ENCODE measurements around the gene CASZ1. TPM values are rescaled to one million over a fixed set of nuclear protein-coding genes. Genes with fewer than 3 reads are reported as not detected.

CASZ1 gene
- total RNA-seq, 4 donors from 2014 or later = 21.9 to 60.2 (median 29.6) TPM

- no peak for DNase-seq (ENCODE audit: extremely low spot score)
- Histone ChIP-seq H3K27ac (replicated peaks in 1 of 4) (peak overlapping the region; percentile 86 to 96 (median 91)), H3K36me3 (peaks cover 0 to 26% (median 12%) of the 10 kb centered on the region in 4 donors), H3K4me3 (no peak overlapping the region), H3K9me3 (no peaks in the 10 kb centered on the region), H3K4me1 (peaks cover 70 to 85% (median 81%) of the 10 kb centered on the region in 4 donors), H3K27me3 (no peaks in the 10 kb centered on the region)
- TF ChIP-seq POLR2AphosphoS5 (IDR thresholded peaks at IDR 0.05) (no peak), POLR2A (IDR thresholded peaks at IDR 0.05; ENCODE audit: low read depth) (no peak)
- TF ChIP-seq, protein P1, sequence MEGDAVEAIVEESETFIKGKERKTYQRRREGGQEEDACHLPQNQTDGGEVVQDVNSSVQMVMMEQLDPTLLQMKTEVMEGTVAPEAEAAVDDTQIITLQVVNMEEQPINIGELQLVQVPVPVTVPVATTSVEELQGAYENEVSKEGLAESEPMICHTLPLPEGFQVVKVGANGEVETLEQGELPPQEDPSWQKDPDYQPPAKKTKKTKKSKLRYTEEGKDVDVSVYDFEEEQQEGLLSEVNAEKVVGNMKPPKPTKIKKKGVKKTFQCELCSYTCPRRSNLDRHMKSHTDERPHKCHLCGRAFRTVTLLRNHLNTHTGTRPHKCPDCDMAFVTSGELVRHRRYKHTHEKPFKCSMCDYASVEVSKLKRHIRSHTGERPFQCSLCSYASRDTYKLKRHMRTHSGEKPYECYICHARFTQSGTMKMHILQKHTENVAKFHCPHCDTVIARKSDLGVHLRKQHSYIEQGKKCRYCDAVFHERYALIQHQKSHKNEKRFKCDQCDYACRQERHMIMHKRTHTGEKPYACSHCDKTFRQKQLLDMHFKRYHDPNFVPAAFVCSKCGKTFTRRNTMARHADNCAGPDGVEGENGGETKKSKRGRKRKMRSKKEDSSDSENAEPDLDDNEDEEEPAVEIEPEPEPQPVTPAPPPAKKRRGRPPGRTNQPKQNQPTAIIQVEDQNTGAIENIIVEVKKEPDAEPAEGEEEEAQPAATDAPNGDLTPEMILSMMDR (IDR thresholded peaks at IDR 0.05) = no peak
- intact Hi-C loops (cut with DNase I) = no loop called here
- 96% methylated on average over 26 of the region's 31 CpGs for WGBS
Observed at GRCh38 chr1:10665226-10665625, 131.2 kb downstream of the CASZ1 start.

- no peaks in the 10 kb centered on the region for H3K9me3 ChIP-seq
- intact Hi-C loops (cut with DNase I) = no loop called here
- 51% methylated on average over 13 of the region's 15 CpGs for WGBS
- H3K27ac ChIP-seq (replicated peaks in 1 of 4) = peak overlapping the region; percentile 86 to 96 (median 91)
- DNase-seq (ENCODE audit: extremely low spot score) = no peak
- no peaks in the 10 kb centered on the region for H3K27me3 ChIP-seq
- no peak overlapping the region for H3K4me3 ChIP-seq
- peaks cover 7 to 36% (median 21%) of the 10 kb centered on the region in 4 donors for H3K36me3 ChIP-seq
- peaks cover 62 to 84% (median 74%) of the 10 kb centered on the region in 4 donors for H3K4me1 ChIP-seq
- TF ChIP-seq POLR2A (IDR thresholded peaks at IDR 0.05; ENCODE audit: low read depth) (no peak), POLR2AphosphoS5 (IDR thresholded peaks at IDR 0.05) (peak in 1 of 2 donors; percentile 45)
Observed at GRCh38 chr1:10664251-10664650, 132.2 kb downstream of the CASZ1 start.

GRCh38 chr1:10663678-10664035 is 132.8 kb downstream of the CASZ1 start:
- Histone ChIP-seq H3K36me3 (peaks cover 9 to 42% (median 27%) of the 10 kb centered on the region in 4 donors), H3K4me3 (peak overlapping the region in 3 of 4 donors; percentile 8 to 22 (median 14)), H3K27ac (replicated peaks in 1 of 4) (peak overlapping the region; percentile 86 to 96 (median 91)), H3K4me1 (peaks cover 57 to 84% (median 74%) of the 10 kb centered on the region in 4 donors), H3K27me3 (no peaks in the 10 kb centered on the region), H3K9me3 (no peaks in the 10 kb centered on the region)
- TF ChIP-seq EP300 (IDR thresholded peaks at IDR 0.05) (no peak), POLR2AphosphoS5 (IDR thresholded peaks at IDR 0.05) (peak; percentile 61 to 87)
- DNase-seq (ENCODE audit: extremely low spot score) = no peak
- intact Hi-C loops (cut with DNase I) = no loop called here
- WGBS = 41% methylated on average over 7 of the region's 15 CpGs

DNA sequence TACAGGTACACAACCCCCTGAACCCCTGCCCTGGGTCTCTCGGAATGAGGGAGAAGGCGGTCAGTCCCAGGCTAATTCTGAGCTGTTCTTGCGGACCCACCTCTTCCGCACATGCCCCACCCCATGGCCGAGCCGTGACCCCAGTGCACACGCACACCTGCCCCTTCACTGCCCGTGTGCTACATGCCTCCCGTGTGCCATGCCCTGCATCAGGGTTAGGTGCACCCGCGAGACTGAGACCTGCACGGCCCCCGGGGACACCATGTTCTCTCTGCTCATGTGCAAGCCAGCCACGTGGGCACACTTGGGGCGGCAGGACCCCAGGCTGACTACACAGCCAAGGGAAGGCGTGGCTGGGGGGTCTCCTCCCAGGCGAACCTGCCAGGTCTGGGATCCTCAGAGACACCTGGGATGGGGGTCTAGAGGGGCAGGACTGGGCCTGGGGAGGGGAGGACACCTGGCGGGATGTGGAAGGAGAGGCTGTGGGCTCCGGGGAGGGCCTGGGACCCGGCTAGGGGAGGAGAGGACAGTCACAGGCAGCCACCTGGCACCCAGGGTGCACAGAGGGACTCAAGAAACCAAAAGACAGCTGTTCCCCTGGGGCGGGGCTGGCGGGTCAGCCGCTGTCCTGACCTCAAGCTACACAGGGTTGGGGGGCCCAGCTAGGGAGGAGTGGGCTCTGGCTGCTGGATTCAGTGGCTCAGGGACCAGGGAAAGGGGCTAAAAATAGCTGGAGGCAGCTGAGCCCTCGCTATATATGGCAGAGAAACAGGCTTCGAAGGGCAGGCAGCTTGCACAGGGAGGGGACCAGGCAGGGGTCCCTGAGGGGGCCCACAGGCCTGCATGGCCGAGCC is 133.4 kb downstream of the CASZ1 start:
- H3K36me3 ChIP-seq = peaks cover 9 to 48% (median 30%) of the 10 kb centered on the region in 4 donors
- H3K27me3 ChIP-seq = no peaks in the 10 kb centered on the region
- no peak for DNase-seq (ENCODE audit: extremely low spot score)
- 47% methylated on average over 14 of the region's 26 CpGs for WGBS
- intact Hi-C loops (cut with DNase I) = no loop called here
- H3K27ac ChIP-seq (replicated peaks in 1 of 4) = peak overlapping the region; percentile 86 to 96 (median 91)
- no peak for TF ChIP-seq POLR2AphosphoS5 (IDR thresholded peaks at IDR 0.05)
- TF ChIP-seq EP300 (IDR thresholded peaks at IDR 0.05) = no peak
- TF ChIP-seq POLR2A (IDR thresholded peaks at IDR 0.05; ENCODE audit: low read depth) = no peak
- TF ChIP-seq, protein P1 (IDR thresholded peaks at IDR 0.05) = no peak
- H3K4me1 ChIP-seq = peaks cover 54 to 84% (median 74%) of the 10 kb centered on the region in 4 donors
- H3K4me3 ChIP-seq = peak overlapping the region in 3 of 4 donors; percentile 8 to 22 (median 14)
- no peaks in the 10 kb centered on the region for H3K9me3 ChIP-seq

DNA sequence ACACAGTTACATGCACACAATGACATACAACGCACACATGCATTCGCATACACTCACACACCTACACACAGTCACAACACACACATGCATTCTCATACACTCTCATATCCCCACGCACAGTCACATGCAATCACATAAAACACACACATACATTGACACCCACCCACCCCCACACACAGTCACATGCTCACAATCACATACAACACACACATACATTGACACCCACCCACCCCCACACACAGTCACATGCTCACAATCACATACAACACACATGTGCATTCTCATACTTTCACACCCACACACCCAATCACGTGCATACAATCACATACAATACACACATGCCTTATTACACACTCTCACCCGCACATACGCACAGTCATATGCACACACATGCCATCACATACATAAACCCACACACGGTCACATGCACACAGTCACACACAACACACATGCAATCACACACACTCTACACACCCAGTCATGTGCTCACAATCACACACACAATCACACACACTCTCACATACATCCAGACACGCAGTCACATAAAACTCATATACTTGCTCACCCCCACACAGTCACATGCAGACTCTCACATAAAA is 134.3 kb downstream of the CASZ1 start:
- no peak overlapping the region for H3K4me3 ChIP-seq
- no peaks in the 10 kb centered on the region for H3K27me3 ChIP-seq
- peaks cover 9 to 57% (median 30%) of the 10 kb centered on the region in 4 donors for H3K36me3 ChIP-seq
- intact Hi-C loops (cut with DNase I) = no loop called here
- no peak for DNase-seq (ENCODE audit: extremely low spot score)
- WGBS = 94% methylated on average over 8 of the region's 8 CpGs
- H3K9me3 ChIP-seq = no peaks in the 10 kb centered on the region
- H3K4me1 ChIP-seq = peaks cover 45 to 84% (median 74%) of the 10 kb centered on the region in 4 donors
- H3K27ac ChIP-seq (replicated peaks in 1 of 4) = peak overlapping the region; percentile 86 to 96 (median 91)
- TF ChIP-seq EP300 (IDR thresholded peaks at IDR 0.05) (no peak), POLR2A (IDR thresholded peaks at IDR 0.05; ENCODE audit: low read depth) (no peak)
- TF ChIP-seq, protein P1 (IDR thresholded peaks at IDR 0.05) = no peak
